HG02798 (cell line): ENCODE results near the gene TRAF3.

Experiments
- ATAC-seq: cut with Tn5 transposase; IDR thresholded peaks from one replicate; pipeline ENCODE4 v1.9.1; 2021; ENCODE audit warnings: mild to moderate bottlenecking; ENCODE audit not compliant: unreplicated experiment, poor library complexity

The TRAF3 gene

GRCh38 chr14:102903248-102903888, 126.1 kb downstream of the TRAF3 start:
- ATAC-seq = no peak

GRCh38 chr14:102903889-102904512, 126.8 kb downstream of the TRAF3 start:
- no peak for ATAC-seq

- ATAC-seq = no peak
Observed at GRCh38 chr14:102905116-102906108, 128.2 kb downstream of the TRAF3 start.

DNA sequence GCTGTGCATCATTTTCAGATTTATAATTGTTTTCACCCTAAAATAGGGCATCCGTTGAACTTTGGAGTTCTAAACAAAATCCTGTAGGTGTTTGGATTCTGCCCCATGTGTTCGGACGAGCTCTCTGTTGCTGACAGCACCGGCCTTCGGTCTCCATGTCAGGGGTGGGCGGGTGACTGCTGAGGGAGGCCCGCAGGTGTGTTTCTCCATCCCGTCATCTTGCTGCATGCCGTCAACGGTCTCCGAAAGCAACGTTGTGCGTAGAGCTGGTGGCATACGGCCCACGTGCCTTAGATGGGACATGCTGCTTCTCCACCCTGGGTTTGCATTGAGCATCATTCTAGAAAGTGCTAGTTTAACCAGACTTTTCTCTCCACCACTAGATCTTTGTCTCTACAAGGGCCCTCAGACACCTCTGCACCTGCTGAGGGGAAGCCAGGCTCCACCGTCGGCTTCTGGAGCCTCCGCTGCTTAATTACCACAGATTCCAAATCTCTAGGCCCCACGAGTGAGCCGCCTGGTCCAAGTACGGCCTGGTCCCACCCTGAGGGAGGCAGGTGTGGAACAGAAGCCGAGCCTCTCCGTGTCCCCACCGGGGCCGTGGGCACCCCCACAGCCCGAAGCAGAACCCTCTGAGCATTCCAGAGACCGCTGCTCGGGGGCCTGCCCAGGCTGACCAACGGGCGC, 129.5 kb downstream of the TRAF3 start:
- ATAC-seq = no peak

GRCh38 chr14:102907303-102907844, 130.1 kb downstream of the TRAF3 start:
- no peak for ATAC-seq

- ATAC-seq = no peak
Observed at GRCh38 chr14:102907980-102908730, 130.9 kb downstream of the TRAF3 start.

- ATAC-seq = no peak
Observed at GRCh38 chr14:102908766-102909455, 131.7 kb downstream of the TRAF3 start.

DNA sequence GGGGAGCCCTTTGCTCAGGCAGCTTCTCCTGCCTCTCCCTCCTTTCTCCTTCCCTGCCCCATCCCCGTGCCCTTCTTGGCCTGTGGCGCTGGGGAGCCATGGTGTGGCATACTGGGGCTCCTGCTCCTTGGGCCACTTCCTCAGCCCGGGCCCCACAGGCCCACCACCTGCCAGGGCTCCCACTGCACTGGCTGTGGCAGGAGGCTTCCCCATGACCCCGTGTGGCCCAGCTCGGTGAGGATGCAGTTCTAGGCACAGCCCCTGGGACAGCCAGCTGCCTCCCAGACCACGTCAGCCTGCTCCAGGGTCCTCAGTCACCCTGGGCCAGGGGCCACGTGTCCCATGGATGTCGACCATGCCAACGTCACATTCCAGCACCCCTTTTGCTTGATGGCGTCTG, 132.2 kb downstream of the TRAF3 start:
- no peak for ATAC-seq

DNA sequence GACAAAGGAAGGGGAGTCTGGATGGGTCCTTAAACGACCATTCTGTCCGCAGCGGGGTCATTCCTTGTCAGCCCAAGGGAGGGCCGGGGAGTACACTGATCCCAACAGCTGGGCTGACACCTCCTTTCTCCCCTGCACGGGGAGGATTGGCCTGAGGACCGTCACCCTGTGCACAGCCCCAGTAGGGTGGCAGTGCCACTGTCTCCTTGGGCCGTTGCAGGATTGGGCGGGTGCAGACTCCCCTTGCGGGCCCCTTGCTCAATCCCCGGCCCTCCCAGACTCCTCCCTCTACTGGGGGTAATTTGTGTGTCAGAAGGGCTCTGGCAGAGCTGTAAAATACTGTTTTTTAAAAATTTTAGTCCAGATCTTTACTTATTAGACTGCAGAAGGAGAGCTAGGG, 132.7 kb downstream of the TRAF3 start:
- no peak for ATAC-seq

- ATAC-seq = no peak
Observed at GRCh38 chr14:102910442-102910841, 133.2 kb downstream of the TRAF3 start.

GRCh38 chr14:102911541-102911951, 134.3 kb downstream of the TRAF3 start:
- no peak for ATAC-seq

GRCh38 chr14:102911991-102912761, 134.9 kb downstream of the TRAF3 start:
- ATAC-seq = no peak

- ATAC-seq = no peak
Observed at GRCh38 chr14:102913341-102914211, 136.3 kb downstream of the TRAF3 start.

DNA sequence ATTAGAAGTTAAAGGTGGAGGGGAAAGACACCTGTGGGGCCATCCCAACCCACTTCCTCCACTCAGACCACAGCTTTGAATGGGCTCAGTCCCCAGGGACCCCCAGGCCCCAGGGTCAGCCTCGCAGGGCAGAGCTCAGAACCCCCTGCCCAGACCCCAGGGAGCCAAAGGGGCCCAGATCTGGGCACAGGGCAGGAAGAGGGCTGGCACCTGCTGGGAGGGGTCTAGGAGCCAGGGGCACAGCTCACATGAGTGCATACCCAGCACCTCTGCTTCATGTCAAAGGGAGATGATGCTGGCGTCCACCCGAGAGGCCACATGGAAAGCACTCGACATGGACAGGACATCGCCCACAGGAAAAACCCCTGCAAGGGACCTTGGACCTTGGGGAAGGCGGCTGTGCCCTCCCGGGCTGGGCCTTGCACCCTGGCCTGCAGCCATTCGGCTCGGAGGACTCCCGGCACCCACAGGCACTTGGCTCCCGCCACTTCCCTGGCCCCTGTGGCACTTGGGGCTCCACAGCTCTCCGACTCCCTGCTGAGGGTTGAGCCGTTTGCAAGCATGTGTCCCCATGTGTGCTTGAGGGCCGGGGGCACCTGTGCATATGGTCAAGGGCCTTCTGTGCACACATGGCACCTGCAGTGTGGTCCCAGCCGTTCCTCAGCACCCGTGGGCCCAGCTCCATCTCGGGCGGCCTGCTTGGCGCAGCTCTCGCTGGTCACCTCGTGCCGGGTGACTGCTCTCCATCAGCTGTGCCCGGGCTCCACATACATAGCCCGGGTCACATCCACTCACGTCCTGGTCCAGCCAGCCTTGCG, 137.4 kb downstream of the TRAF3 start:
- ATAC-seq = no peak

DNA sequence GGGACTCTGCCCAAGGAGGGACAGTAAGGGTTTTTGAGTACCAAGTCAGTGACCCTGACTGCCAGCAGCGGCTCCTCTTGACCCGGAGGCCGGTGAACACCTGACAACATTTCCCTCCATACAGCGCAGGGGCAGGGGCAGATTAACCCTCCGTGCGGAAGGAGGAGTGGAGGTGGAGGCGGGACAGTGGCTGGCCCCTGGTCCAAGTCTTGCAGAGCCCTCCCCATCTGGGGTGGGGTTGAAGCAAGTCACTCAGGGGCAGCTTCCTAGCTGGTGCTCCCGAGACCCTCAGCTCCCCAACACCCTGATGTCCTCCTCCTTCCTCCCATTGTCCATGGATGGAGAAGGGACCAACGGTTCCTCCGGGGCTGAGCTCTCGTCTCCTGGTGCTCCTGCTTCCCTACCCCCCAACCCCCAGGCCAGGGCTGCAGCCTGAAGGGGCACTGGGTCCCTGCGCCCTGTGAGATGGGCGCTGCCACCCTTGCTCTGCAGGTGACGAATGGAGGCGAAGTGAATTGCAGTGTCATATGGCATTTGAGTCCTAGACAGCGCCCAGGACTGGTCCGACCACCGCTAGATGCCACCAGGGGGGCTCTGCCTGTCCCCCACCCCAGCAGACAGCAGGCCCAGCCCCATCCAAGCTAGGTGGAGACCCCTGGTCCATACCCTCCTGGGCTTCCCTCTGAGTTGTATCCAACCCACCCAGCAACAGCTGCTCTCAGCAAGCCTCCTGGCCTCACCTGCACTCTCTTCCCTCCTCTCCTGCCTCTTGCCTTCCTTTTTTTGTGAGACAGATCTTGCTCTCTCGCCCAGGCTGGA, 138.3 kb downstream of the TRAF3 start:
- ATAC-seq = no peak
